Measurements from ENCODE around the gene MDGA2. TPM values are rescaled to one million over a fixed set of nuclear protein-coding genes. Genes with fewer than 3 reads are reported as not detected.
"Not testable (repeated sequence)": the region's sequence is repeated elsewhere in the genome, so short reads cannot be mapped to it uniquely, and the experiment has no call there.

The MDGA2 gene
- total RNA-seq, 2 experiments from 2014 or later, result not detected

DNA sequence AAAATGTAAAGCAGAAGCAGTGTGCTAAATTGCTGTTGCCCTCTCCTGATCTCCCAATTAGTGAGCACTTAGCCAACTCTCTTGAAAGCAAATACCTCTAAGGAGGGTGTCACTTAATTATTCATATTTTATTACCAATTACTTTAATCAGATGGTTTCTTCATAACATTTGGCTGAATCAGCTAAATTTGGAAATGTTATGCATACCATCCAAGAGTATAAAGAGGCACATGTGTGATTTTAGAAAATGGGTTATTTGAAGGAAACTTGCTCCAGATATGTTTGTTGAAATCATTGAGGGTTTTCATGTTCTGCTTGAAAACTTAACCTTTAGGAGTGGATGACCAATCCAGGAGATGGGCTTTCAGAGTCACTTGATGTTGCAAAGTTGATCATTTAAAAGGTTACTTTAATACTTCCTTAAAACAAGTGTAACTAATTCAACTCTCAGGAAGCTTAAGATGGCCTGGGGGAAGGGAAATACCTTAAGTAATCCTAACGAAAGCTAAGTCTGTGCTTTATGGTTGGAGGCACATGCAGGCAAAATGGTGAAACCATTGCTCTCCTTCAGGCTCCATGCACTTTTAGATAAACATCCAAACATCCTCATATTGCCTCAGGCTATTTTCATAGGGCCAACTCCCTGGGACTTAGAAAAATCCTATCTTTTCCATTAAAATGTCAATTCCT is 434.5 kb downstream of the MDGA2 start:
- H3K4me3 Mint-ChIP-seq, result no peak overlapping the region
- DNase-seq, result no peak
- H3K36me3 Mint-ChIP-seq (ENCODE audit: low read depth), result no peaks in the 10 kb centered on the region
- no peak overlapping the region for H3K27ac Mint-ChIP-seq
- no peaks in the 10 kb centered on the region for H3K27me3 Mint-ChIP-seq (ENCODE audit: low read depth)
- no peaks in the 10 kb centered on the region for H3K4me1 Mint-ChIP-seq (ENCODE audit: low read depth)
- CTCF ChIA-PET, result no interaction called here
- intact Hi-C loops (cut with micrococcal nuclease), result no loop called here
- H3K9me3 Mint-ChIP-seq, result no peaks in the 10 kb centered on the region

DNA sequence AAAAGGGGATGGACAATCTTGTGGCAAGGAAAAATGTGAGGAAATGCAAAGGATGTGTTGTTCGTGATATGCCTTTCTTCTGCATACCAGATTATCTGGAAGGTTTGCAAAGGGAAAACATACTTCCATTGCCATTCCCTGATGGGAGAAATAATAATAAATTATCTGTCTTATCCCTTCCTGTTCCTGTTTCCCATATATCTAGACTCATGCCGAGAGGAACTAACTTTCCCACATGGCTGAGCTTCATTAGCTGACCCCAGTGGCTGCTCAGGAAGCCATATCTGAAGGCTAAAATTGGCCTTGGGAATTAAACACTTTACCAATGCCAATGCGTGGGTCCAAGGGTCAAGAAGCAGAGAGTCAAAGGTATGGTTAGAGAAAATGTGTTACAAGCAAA is 439.8 kb downstream of the MDGA2 start:
- CTCF ChIA-PET, result no interaction called here
- H3K27ac Mint-ChIP-seq, result no peak overlapping the region
- H3K36me3 Mint-ChIP-seq (ENCODE audit: low read depth), result no peaks in the 10 kb centered on the region
- H3K9me3 Mint-ChIP-seq, result no peaks in the 10 kb centered on the region
- no peak overlapping the region for H3K4me3 Mint-ChIP-seq
- intact Hi-C loops (cut with micrococcal nuclease), result no loop called here
- no peak for DNase-seq
- H3K4me1 Mint-ChIP-seq (ENCODE audit: low read depth), result no peaks in the 10 kb centered on the region
- no peaks in the 10 kb centered on the region for H3K27me3 Mint-ChIP-seq (ENCODE audit: low read depth)

DNA sequence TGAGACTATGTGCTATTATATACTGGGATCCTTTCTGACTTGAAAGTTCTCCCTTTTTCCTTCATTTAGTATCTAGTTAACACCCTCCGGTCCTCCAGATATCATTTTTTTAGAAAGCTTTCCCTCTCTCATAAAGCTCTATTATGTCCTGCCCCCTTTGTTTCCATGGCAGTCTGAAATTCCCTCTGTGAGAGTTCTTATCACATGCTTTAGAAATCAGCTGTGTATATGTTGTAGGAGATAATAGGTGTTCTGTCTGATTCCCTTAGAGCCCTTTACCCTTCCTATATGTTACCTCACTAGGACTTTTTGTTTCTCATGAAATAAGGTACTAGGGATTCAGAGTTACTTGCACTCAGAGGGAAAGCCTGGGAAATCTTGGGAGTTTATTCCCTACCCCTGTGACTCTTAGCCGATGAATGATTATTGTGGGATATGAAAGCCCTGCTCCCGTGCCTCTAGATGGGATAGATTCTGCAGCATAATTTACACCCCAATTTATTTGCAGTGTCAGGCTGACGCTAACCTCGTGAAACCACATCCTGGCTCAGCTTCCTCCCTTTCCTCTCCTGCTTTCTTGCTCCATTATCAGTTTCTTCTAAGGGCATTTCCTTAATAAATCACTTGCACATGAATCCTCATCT is 448.4 kb downstream of the MDGA2 start:
- Mint-ChIP-seq H3K36me3 (ENCODE audit: low read depth) (no peaks in the 10 kb centered on the region), H3K4me1 (ENCODE audit: low read depth) (peaks cover 5% of the 10 kb centered on the region), H3K4me3 (no peak overlapping the region), H3K9me3 (no peaks in the 10 kb centered on the region), H3K27me3 (ENCODE audit: low read depth) (no peaks in the 10 kb centered on the region), H3K27ac (no peak overlapping the region)
- intact Hi-C loops (cut with micrococcal nuclease), result no loop called here
- CTCF ChIA-PET, result no interaction called here
- no peak for DNase-seq

DNA sequence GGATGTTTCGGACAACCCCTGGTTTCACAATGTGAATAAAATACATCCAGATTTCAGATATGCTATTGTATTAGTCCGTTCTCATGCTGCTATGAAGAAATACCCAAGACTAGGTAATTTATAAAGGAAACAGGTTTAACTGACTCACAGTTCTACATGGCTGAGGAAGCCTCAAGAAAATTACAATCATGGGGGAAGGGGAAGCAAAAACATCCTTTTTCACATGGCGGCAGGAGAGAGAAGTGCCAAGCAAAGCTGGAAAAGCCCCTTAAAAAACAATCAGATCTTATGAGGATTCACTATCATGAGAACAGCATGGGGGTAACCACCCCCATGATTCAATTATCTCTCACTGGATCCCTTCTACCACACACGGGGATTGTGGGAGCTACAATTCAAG is 451.7 kb downstream of the MDGA2 start:
- Mint-ChIP-seq H3K36me3 (ENCODE audit: low read depth) (no peaks in the 10 kb centered on the region), H3K27ac (no peak overlapping the region), H3K4me3 (no peak overlapping the region), H3K4me1 (ENCODE audit: low read depth) (peaks cover 5% of the 10 kb centered on the region), H3K9me3 (no peaks in the 10 kb centered on the region), H3K27me3 (ENCODE audit: low read depth) (no peaks in the 10 kb centered on the region)
- intact Hi-C loops (cut with micrococcal nuclease), result no loop called here
- no peak for DNase-seq
- CTCF ChIA-PET, result no interaction called here

DNA sequence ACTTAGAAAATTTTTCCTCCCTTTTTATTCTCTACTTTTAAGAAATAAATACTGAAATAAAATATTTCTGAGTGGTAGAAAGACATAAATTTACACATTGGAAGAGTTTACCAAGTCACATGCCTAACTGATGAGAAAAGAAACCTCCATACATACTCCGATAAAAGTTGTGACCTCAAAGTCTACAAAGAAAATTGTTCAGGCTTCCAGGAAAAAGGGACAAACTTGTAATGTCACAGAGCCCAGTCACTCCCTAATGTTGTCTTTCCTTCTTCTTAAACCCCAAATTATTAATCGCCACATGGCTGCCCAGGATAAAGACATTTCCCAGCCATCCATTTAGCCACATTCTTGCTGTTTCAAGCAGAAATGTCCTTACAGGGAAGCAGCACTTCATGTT is 455.3 kb downstream of the MDGA2 start:
- no peak overlapping the region for H3K27ac Mint-ChIP-seq
- H3K4me1 Mint-ChIP-seq (ENCODE audit: low read depth), result no peaks in the 10 kb centered on the region
- DNase-seq, result no peak
- H3K4me3 Mint-ChIP-seq, result no peak overlapping the region
- no peaks in the 10 kb centered on the region for H3K36me3 Mint-ChIP-seq (ENCODE audit: low read depth)
- CTCF ChIA-PET, result no interaction called here
- H3K27me3 Mint-ChIP-seq (ENCODE audit: low read depth), result no peaks in the 10 kb centered on the region
- intact Hi-C loops (cut with micrococcal nuclease), result no loop called here
- H3K9me3 Mint-ChIP-seq, result no peaks in the 10 kb centered on the region

DNA sequence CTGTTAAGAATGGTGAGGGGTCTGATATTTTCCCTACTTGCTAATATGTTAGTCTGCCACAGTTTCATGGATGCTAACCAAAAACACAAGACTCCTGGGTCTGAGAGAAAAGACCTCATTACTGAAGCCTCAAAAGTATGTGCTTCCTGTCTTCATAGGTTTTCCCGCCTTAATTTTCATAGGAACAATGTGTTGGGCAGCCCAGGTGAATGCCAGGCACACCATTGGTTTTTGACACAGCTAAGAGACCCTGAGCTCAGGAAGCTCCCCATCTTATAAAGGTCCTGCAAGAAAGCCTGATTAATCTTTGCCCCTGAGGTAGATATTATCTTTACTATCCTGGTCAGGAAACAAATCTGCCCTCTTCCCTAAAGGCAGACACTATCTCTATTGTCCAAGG is 464.1 kb downstream of the MDGA2 start:
- H3K4me3 Mint-ChIP-seq, result no peak overlapping the region
- H3K4me1 Mint-ChIP-seq (ENCODE audit: low read depth), result no peaks in the 10 kb centered on the region
- no peaks in the 10 kb centered on the region for H3K36me3 Mint-ChIP-seq (ENCODE audit: low read depth)
- DNase-seq, result no peak
- no peaks in the 10 kb centered on the region for H3K9me3 Mint-ChIP-seq
- intact Hi-C loops (cut with micrococcal nuclease), result no loop called here
- CTCF ChIA-PET, result no interaction called here
- no peaks in the 10 kb centered on the region for H3K27me3 Mint-ChIP-seq (ENCODE audit: low read depth)
- no peak overlapping the region for H3K27ac Mint-ChIP-seq

DNA sequence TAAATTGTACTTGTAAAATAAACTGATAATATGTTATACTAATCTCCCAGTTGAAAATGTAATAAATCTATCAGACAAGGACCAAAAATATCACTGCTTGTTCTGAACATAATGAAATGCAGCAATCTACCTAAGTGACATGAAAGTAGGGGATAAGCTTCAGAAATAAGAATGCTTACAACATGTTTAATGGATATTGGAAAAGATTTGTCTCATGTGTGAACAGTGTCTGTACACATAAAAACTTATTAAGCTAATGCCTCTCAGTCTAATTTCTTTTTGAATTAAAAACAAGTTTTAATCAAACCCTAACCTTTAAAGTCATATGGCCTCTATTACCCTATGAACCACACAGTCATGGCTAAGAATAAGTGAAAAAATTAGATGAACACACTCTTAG is 465.3 kb downstream of the MDGA2 start:
- Mint-ChIP-seq H3K4me3 (no peak overlapping the region), H3K9me3 (no peaks in the 10 kb centered on the region), H3K27ac (no peak overlapping the region), H3K27me3 (ENCODE audit: low read depth) (no peaks in the 10 kb centered on the region), H3K36me3 (ENCODE audit: low read depth) (no peaks in the 10 kb centered on the region), H3K4me1 (ENCODE audit: low read depth) (no peaks in the 10 kb centered on the region)
- intact Hi-C loops (cut with micrococcal nuclease), result no loop called here
- CTCF ChIA-PET, result no interaction called here
- no peak for DNase-seq

DNA sequence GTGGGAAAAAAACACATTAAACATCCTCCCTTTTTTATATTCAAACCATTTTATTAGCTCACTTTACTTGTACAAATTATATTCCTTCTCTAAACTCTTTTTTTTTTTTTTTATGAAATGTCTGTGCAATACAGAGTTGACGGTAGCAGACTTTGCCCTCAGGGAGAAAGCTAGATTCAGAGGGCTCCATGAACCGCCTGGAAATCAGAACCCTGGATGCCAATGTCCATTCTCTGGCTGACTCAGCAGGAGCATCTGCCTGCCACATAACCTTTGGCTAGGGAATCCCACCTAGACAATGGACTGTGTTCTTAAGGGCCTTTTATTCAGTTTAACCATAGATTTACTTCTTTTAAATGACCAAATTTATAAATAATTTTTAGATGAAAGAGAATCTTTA is 467.0 kb downstream of the MDGA2 start:
- Mint-ChIP-seq H3K4me1 (ENCODE audit: low read depth) (no peaks in the 10 kb centered on the region), H3K9me3 (no peaks in the 10 kb centered on the region), H3K4me3 (no peak overlapping the region), H3K36me3 (ENCODE audit: low read depth) (no peaks in the 10 kb centered on the region), H3K27me3 (ENCODE audit: low read depth) (no peaks in the 10 kb centered on the region), H3K27ac (no peak overlapping the region)
- intact Hi-C loops (cut with micrococcal nuclease), result no loop called here
- CTCF ChIA-PET, result interaction anchor here (0.7 kb wide), 1 partner anchor 28 kb away, joined by 5 read pairs; no protein-coding TSS in a partner anchor
- no peak for DNase-seq

DNA sequence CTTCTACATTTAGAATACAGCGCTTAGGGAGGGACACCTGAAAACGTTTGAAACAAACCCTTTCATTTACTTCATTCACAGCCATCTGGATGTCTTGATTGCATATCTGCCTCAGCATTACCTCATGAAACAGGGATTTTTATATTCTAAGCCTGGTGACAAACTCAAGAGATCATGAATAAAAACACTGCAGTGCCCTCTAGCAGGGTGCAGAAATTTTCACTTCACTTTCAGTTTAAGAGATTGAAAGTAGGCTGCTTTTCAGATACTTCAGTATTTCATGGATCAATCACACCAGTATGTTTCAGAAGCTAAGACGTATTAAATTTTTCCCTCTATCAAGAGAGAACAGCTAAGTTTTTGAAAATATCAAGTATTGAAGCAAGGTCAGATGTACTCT is 467.8 kb downstream of the MDGA2 start:
- Mint-ChIP-seq H3K4me3 (no peak overlapping the region), H3K27ac (no peak overlapping the region), H3K27me3 (ENCODE audit: low read depth) (no peaks in the 10 kb centered on the region), H3K9me3 (no peaks in the 10 kb centered on the region), H3K36me3 (ENCODE audit: low read depth) (no peaks in the 10 kb centered on the region), H3K4me1 (ENCODE audit: low read depth) (no peaks in the 10 kb centered on the region)
- CTCF ChIA-PET, result interaction anchor here (0.6 kb wide), 1 partner anchor 1766 kb away, joined by 3 read pairs; no protein-coding TSS in a partner anchor
- no peak for DNase-seq
- intact Hi-C loops (cut with micrococcal nuclease), result no loop called here

DNA sequence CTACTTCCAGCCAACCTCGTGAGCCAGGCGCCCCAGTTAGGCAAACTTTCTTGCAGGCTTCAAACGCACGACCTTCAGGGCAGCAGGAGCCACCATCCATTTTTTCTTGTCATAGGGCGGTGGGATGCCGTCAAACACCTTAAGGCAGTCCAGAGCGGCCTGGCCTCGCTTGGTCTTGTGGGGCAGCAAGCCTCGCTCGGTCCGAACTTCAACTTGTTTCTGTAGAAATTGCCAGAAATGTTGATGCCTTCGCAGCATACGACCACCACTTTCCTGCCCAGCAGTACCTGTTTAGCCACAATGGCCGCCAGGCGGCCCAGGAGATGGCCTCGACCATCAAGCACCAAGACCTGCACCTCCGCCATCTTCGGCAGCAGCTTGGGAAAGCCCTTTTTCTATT is 474.7 kb downstream of the MDGA2 start:
- intact Hi-C loops (cut with micrococcal nuclease), result no loop called here
- no peaks in the 10 kb centered on the region for H3K27me3 Mint-ChIP-seq (ENCODE audit: low read depth)
- CTCF ChIA-PET, result no interaction called here
- peaks cover 6% of the 10 kb centered on the region for H3K9me3 Mint-ChIP-seq
- no peaks in the 10 kb centered on the region for H3K36me3 Mint-ChIP-seq (ENCODE audit: low read depth)
- H3K4me3 Mint-ChIP-seq, result no peak overlapping the region
- DNase-seq, result no peak
- H3K4me1 Mint-ChIP-seq (ENCODE audit: low read depth), result no peaks in the 10 kb centered on the region
- H3K27ac Mint-ChIP-seq, result no peak overlapping the region

DNA sequence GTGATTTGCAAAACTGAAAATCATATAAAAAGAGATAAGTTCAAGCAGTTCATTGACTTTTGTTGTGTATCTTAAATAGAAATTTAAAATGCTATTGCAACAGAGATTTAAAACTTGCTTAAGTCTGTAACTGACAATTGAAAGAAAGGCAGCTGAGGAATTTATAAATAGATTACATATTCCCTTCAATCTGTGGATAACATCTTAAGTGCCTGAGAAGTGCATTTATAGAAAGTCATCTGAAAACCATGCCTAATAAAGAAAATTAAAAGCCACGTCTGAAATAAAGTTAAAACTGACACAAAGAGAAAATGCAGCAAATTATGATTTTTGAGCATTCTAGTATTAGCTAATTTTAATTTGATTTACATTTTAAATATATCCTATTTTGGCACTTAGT is 479.8 kb downstream of the MDGA2 start:
- Mint-ChIP-seq H3K9me3 (no peaks in the 10 kb centered on the region), H3K4me1 (ENCODE audit: low read depth) (no peaks in the 10 kb centered on the region), H3K4me3 (no peak overlapping the region), H3K36me3 (ENCODE audit: low read depth) (no peaks in the 10 kb centered on the region), H3K27ac (no peak overlapping the region), H3K27me3 (ENCODE audit: low read depth) (no peaks in the 10 kb centered on the region)
- intact Hi-C loops (cut with micrococcal nuclease), result no loop called here
- DNase-seq, result no peak
- CTCF ChIA-PET, result no interaction called here

DNA sequence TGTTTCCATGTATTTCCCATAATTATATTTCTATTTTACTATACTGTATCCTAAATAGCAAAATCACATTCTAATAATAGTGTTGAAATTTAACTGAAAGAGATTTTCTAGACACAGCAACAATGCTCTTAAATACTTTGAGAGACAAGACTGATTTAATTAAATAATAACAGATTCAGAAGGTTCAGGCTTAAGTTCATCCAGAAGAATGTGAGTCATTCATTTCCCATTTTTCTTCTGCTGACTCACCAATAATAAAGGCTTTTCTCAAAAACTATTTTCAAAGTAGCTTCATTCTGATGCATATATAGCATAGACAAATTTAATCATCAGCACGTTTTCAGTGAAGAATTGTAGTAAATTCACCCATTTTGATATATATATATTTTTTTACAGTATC is 481.4 kb downstream of the MDGA2 start:
- Mint-ChIP-seq H3K9me3 (no peaks in the 10 kb centered on the region), H3K36me3 (ENCODE audit: low read depth) (no peaks in the 10 kb centered on the region), H3K4me1 (ENCODE audit: low read depth) (no peaks in the 10 kb centered on the region), H3K27me3 (ENCODE audit: low read depth) (no peaks in the 10 kb centered on the region), H3K27ac (no peak overlapping the region), H3K4me3 (no peak overlapping the region)
- CTCF ChIA-PET, result no interaction called here
- intact Hi-C loops (cut with micrococcal nuclease), result no loop called here
- DNase-seq, result no peak

DNA sequence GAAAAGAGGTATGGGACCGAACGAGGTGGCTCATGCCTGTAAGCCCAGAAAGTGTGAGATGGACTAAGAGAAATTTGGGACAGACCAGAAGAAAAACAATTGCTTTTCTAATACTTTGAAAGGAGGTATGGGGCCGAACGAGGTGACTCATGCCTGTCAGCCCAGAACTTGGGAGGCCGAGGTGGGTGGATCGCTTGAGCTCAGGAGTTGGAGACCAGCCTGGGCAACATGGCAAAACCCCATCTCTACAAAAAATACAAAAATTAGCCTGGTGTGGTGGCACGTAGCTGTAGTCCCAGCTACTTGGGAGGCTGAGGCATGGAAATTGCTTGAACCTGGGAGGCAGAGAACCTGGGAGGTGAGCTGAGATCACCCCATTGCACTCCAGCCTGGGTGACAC is 483.2 kb downstream of the MDGA2 start:
- intact Hi-C loops (cut with micrococcal nuclease); DNase-seq; H3K27me3 Mint-ChIP-seq (ENCODE audit: low read depth); H3K36me3 Mint-ChIP-seq (ENCODE audit: low read depth); H3K4me1 Mint-ChIP-seq (ENCODE audit: low read depth); H3K4me3 Mint-ChIP-seq; H3K9me3 Mint-ChIP-seq; CTCF ChIA-PET; H3K27ac Mint-ChIP-seq: not testable (repeated sequence)
